Body of pancreas (tissue), 4 donors: ENCODE measurements around the gene ATF3. TPM values are rescaled to one million over a fixed set of nuclear protein-coding genes. Genes with fewer than 3 reads are reported as not detected.

Experiments used
- ATAC-seq: fragments of 150-250 bp; one replicate; pipeline ENCODE4 v1.9.1; 2016
- DNase-seq, 4 donors: peaks; one replicate each; pipeline ENCODE4 v3.0.0-alpha.2; 2019
- H3K27ac ChIP-seq, 4 donors: fragments of 200-600 bp; sonication (generic); 1 replicate in 3 of 4; 2 replicates in 1 of 4; pipeline versions ENCODE4 v1.5.1 to v1.6.1; 2016 to 2019; ENCODE audit warnings: mild to moderate bottlenecking in 1 of 4, mixed read lengths in 1 of 4, moderate library complexity in 1 of 4
- H3K27me3 ChIP-seq, 2 donors: fragments of 200-600 bp; sonication (generic); one replicate each; pipeline ENCODE4 v1.6.0; 2016; ENCODE audit warnings: mild to moderate bottlenecking in 1 of 2
- H3K36me3 ChIP-seq, 2 donors: fragments of 200-600 bp; sonication (generic); replicated peaks in 1 of 2; 2 replicates each; pipeline ENCODE4 v1.5.1; 2016; ENCODE audit warnings: low read depth in 2 of 2; ENCODE audit not compliant: insufficient read depth in 1 of 2
- H3K4me1 ChIP-seq: fragments of 200-600 bp; sonication (generic); one replicate; pipeline ENCODE4 v1.6.0; 2016
- H3K4me3 ChIP-seq, 2 donors: fragments of 200-600 bp; sonication (generic); 1 replicate in 1 of 2; 2 replicates in 1 of 2; pipeline ENCODE4 v1.5.1; 2016 to 2019
- H3K9me3 ChIP-seq, 3 donors: fragments of 200-600 bp; sonication (generic); 1 replicate in 2 of 3; 2 replicates in 1 of 3; pipeline ENCODE4 v1.5.1; 2016
- CTCF ChIP-seq, 7 experiments: fragments of 450-650 bp in 4 of 7; fragments of 200-600 bp in 3 of 7; sonication (generic) in 3 of 7; IDR thresholded peaks; one replicate each; pipeline ENCODE4 v1.5.1; 2016 to 2019; ENCODE audit warnings: antibody characterized with exemption in 7 of 7
- POLR2A ChIP-seq, 3 donors: fragments of 450-650 bp; IDR thresholded peaks; one replicate each; pipeline ENCODE4 v1.6.1; 2016; ENCODE audit warnings: antibody characterized with exemption in 3 of 3, mild to moderate bottlenecking in 2 of 3
- WGBS, 2 donors: methylation state at CpG; one replicate each; pipeline ENCODE4 v1.1.5; 2017; 5-methylcytosine and 5-hydroxymethylcytosine counted together
- intact Hi-C: fragments of 100-400 bp; cut with DNase I; formaldehyde crosslinking; loops from one replicate; pipeline ENCODE4 v1.15.1; 2023
- total RNA-seq, 2 donors: library from RNA; depleted of rRNA; stranded (reverse); fragments of >200 nt; gene quantifications; one replicate each; pipeline ENCODE4 v1.1.0, GENCODE V29; 2016

The ATF3 gene
- total RNA-seq, 2 donors from 2014 or later: 8.6 to 27.0 TPM

- no peaks in the 10 kb centered on the region for H3K36me3 ChIP-seq
- no peaks in the 10 kb centered on the region for H3K27me3 ChIP-seq
- 62 to 69% methylated on average over 4 of the region's 4 CpGs for WGBS, 2 donors
- no peak overlapping the region for H3K4me3 ChIP-seq
- H3K4me1 ChIP-seq: peaks cover 4% of the 10 kb centered on the region
- no peak overlapping the region for H3K27ac ChIP-seq
- intact Hi-C loops: no loop called here
- DNase-seq (no peak), ATAC-seq (no peak)
- H3K9me3 ChIP-seq: no peaks in the 10 kb centered on the region
- TF ChIP-seq POLR2A (IDR thresholded peaks at IDR 0.05): no peak
- TF ChIP-seq CTCF (IDR thresholded peaks at IDR 0.05): no peak
Measured at GRCh38 chr1:212633161-212633560, 24.6 kb downstream of the ATF3 start.

- TF ChIP-seq CTCF (IDR thresholded peaks at IDR 0.05) (no peak), POLR2A (IDR thresholded peaks at IDR 0.05) (no peak)
- no peak for DNase-seq
- ATAC-seq: no peak
- WGBS, 2 donors: 90 to 95% methylated on average over 2 of the region's 2 CpGs
- no peak overlapping the region for H3K4me3 ChIP-seq
- intact Hi-C loops: no loop called here
- no peak overlapping the region for H3K27ac ChIP-seq
- H3K9me3 ChIP-seq: no peaks in the 10 kb centered on the region
- H3K4me1 ChIP-seq: peaks cover 4% of the 10 kb centered on the region
- H3K27me3 ChIP-seq: no peaks in the 10 kb centered on the region
- H3K36me3 ChIP-seq: no peaks in the 10 kb centered on the region
Measured at GRCh38 chr1:212634252-212634651, 25.7 kb downstream of the ATF3 start.

GRCh38 chr1:212635141-212635631 lies 26.6 kb downstream of the ATF3 start:
- TF ChIP-seq POLR2A (IDR thresholded peaks at IDR 0.05) (no peak), CTCF (IDR thresholded peaks at IDR 0.05) (no peak)
- ATAC-seq (no peak), DNase-seq (no peak)
- no peaks in the 10 kb centered on the region for H3K27me3 ChIP-seq
- intact Hi-C loops: no loop called here
- H3K4me1 ChIP-seq: peaks cover 1% of the 10 kb centered on the region
- WGBS, 2 donors: 73 to 83% methylated on average over 1 of the region's 1 CpG
- no peaks in the 10 kb centered on the region for H3K9me3 ChIP-seq
- H3K36me3 ChIP-seq: no peaks in the 10 kb centered on the region
- peak overlapping the region in 1 of 4 donors; percentile 35 for H3K27ac ChIP-seq
- H3K4me3 ChIP-seq: no peak overlapping the region

- H3K4me3 ChIP-seq: no peak overlapping the region
Measured at GRCh38 chr1:212637902-212638301, 29.3 kb downstream of the ATF3 start.

More at GRCh38 chr1:212637902-212638301, 29.3 kb downstream of the ATF3 start:
- no peak for TF ChIP-seq POLR2A (IDR thresholded peaks at IDR 0.05)
- TF ChIP-seq CTCF (IDR thresholded peaks at IDR 0.05): no peak
- Histone ChIP-seq H3K27me3 (no peaks in the 10 kb centered on the region), H3K9me3 (no peaks in the 10 kb centered on the region), H3K36me3 (no peaks in the 10 kb centered on the region), H3K4me1 (no peaks in the 10 kb centered on the region), H3K27ac (peak overlapping the region in 2 of 4 donors; percentile 4 to 36)
- DNase-seq (no peak), ATAC-seq (no peak)
- WGBS, 2 donors: 55 to 58% methylated on average over 5 of the region's 5 CpGs
- intact Hi-C loops: no loop called here
